ENCODE results near the gene ZNRF3.

- TF ChIP-seq CTCF (IDR thresholded peaks at IDR 0.05; ENCODE audit: insufficient read depth, low read depth, low read length): no peak
- TF ChIP-seq EZH2 (IDR thresholded peaks at IDR 0.05; ENCODE audit: insufficient read depth, low read length): no peak
Measured at GRCh38 chr22:29087012-29087411, 203.6 kb downstream of the ZNRF3 start.
